ENCODE measurements around the gene NOTUM.

Gene NOTUM

GRCh38 chr17:81909966-81910839 lies 50.8 kb downstream of the NOTUM start:
- DNase-seq (ENCODE audit: low spot score) = no peak

GRCh38 chr17:81909231-81909630 lies 51.8 kb downstream of the NOTUM start:
- DNase-seq (ENCODE audit: low spot score) = no peak

- no peak for DNase-seq (ENCODE audit: low spot score)
Observed at GRCh38 chr17:81908793-81909192, 52.2 kb downstream of the NOTUM start.

- DNase-seq (ENCODE audit: low spot score) = no peak
Observed at GRCh38 chr17:81907219-81908145, 53.5 kb downstream of the NOTUM start.

GRCh38 chr17:81906476-81907218 lies 54.3 kb downstream of the NOTUM start:
- DNase-seq (ENCODE audit: low spot score) = peak; percentile 59

GRCh38 chr17:81905993-81906392 lies 55.0 kb downstream of the NOTUM start:
- DNase-seq (ENCODE audit: low spot score) = no peak

- no peak for DNase-seq (ENCODE audit: low spot score)
Observed at GRCh38 chr17:81905424-81905875, 55.5 kb downstream of the NOTUM start.

- no peak for DNase-seq (ENCODE audit: low spot score)
Observed at GRCh38 chr17:81904600-81905423, 56.2 kb downstream of the NOTUM start.

GRCh38 chr17:81903896-81904599 lies 56.9 kb downstream of the NOTUM start:
- no peak for DNase-seq (ENCODE audit: low spot score)

GRCh38 chr17:81903415-81903831 lies 57.6 kb downstream of the NOTUM start:
- DNase-seq (ENCODE audit: low spot score) = no peak

- DNase-seq (ENCODE audit: low spot score) = no peak
Observed at GRCh38 chr17:81902653-81903414, 58.2 kb downstream of the NOTUM start.

Measured in NAMALWA (cell line).